Measurements from ENCODE around the gene TEX22. TPM values are rescaled to one million over a fixed set of nuclear protein-coding genes. Genes with fewer than 3 reads are reported as not detected.
A peak's percentile ranks its signal among the peaks of the same experiment; 100 is the strongest.

Gene TEX22
- total RNA-seq, 1 donor from 2014 or later = 3.8 TPM

- Histone ChIP-seq H3K4me1 (peaks cover 15% of the 10 kb centered on the region), H3K27me3 (ENCODE audit: low read depth) (no peaks in the 10 kb centered on the region), H3K27ac (no peak overlapping the region), H3K36me3 (peaks cover 4% of the 10 kb centered on the region), H3K9me3 (no peaks in the 10 kb centered on the region), H3K4me3 (no peak overlapping the region)
- TF ChIP-seq CTCF (IDR thresholded peaks at IDR 0.05) = no peak
- ATAC-seq = peak in 1 of 2 donors; percentile 6
- DNase-seq = peak; percentile 43
- intact Hi-C loops (cut with DNase I) = no loop called here
Observed at GRCh38 chr14:105433161-105433605, 34.8 kb downstream of the TEX22 start.

- ATAC-seq (no peak), DNase-seq (no peak)
- intact Hi-C loops (cut with DNase I) = no loop called here
- Histone ChIP-seq H3K9me3 (no peaks in the 10 kb centered on the region), H3K27me3 (ENCODE audit: low read depth) (no peaks in the 10 kb centered on the region), H3K4me3 (no peak overlapping the region), H3K36me3 (peaks cover 17% of the 10 kb centered on the region), H3K4me1 (peaks cover 5% of the 10 kb centered on the region), H3K27ac (no peak overlapping the region)
- TF ChIP-seq CTCF (IDR thresholded peaks at IDR 0.05) = no peak
Observed at GRCh38 chr14:105436402-105436801, 38.1 kb downstream of the TEX22 start.

GRCh38 chr14:105436891-105437722 lies 38.8 kb downstream of the TEX22 start:
- Histone ChIP-seq H3K4me1 (peaks cover 5% of the 10 kb centered on the region), H3K9me3 (no peaks in the 10 kb centered on the region), H3K4me3 (no peak overlapping the region), H3K36me3 (peaks cover 18% of the 10 kb centered on the region), H3K27me3 (ENCODE audit: low read depth) (no peaks in the 10 kb centered on the region), H3K27ac (no peak overlapping the region)
- intact Hi-C loops (cut with DNase I) = no loop called here
- DNase-seq (no peak), ATAC-seq (peak in 1 of 2 donors; percentile 3)
- no peak for TF ChIP-seq CTCF (IDR thresholded peaks at IDR 0.05)

- intact Hi-C loops (cut with DNase I) = no loop called here
- Histone ChIP-seq H3K27ac (no peak overlapping the region), H3K27me3 (ENCODE audit: low read depth) (no peaks in the 10 kb centered on the region), H3K36me3 (peaks cover 26% of the 10 kb centered on the region), H3K4me1 (peaks cover 5% of the 10 kb centered on the region), H3K9me3 (no peaks in the 10 kb centered on the region), H3K4me3 (no peak overlapping the region)
- ATAC-seq = no peak
- TF ChIP-seq CTCF (IDR thresholded peaks at IDR 0.05) = no peak
- no peak for DNase-seq
Observed at GRCh38 chr14:105437723-105438500, 39.6 kb downstream of the TEX22 start.

- Histone ChIP-seq H3K27me3 (ENCODE audit: low read depth) (no peaks in the 10 kb centered on the region), H3K4me3 (no peak overlapping the region), H3K9me3 (no peaks in the 10 kb centered on the region), H3K36me3 (peaks cover 30% of the 10 kb centered on the region), H3K27ac (no peak overlapping the region), H3K4me1 (peaks cover 5% of the 10 kb centered on the region)
- ATAC-seq (no peak), DNase-seq (no peak)
- intact Hi-C loops (cut with DNase I) = no loop called here
- no peak for TF ChIP-seq CTCF (IDR thresholded peaks at IDR 0.05)
Observed at GRCh38 chr14:105439179-105439578, 40.8 kb downstream of the TEX22 start.

Measured in lower lobe of right lung (tissue), 2 donors.